Measurements from ENCODE around the gene SP5. TPM values are rescaled to one million over a fixed set of nuclear protein-coding genes. Genes with fewer than 3 reads are reported as not detected.

Gene SP5
- total and polyA plus RNA-seq, 9 of the 15 experiments (the other 6 are each of a cell fraction or from before 2014, with no cell fraction given), result 0.03 to 1.7 (median 0.16) TPM; not detected in 1

GRCh38 chr2:170742000-170742399, 26.9 kb downstream of the SP5 start (continued):
- TF ChIP-seq PYGO2 (tag; IDR thresholded peaks at IDR 0.05) (no peak), ZNF609 (CRISPR knock-in tag; IDR thresholded peaks at IDR 0.05; ENCODE audit: borderline replicate concordance) (no peak), ZNF408 (CRISPR knock-in tag; IDR thresholded peaks at IDR 0.05; ENCODE audit: low read depth) (no peak), REST (IDR thresholded peaks at IDR 0.05; ENCODE audit: borderline replicate concordance) (no peak), REST (CRISPR knock-in tag; IDR thresholded peaks at IDR 0.05; ENCODE audit: low read depth) (no peak), HDAC8 (tag; IDR thresholded peaks at IDR 0.05) (no peak), ATF4 (CRISPR knock-in tag; IDR thresholded peaks at IDR 0.05) (no peak), TAL1 (IDR thresholded peaks at IDR 0.05) (peak; percentile 39), BRF1 (IDR thresholded peaks at IDR 0.05; ENCODE audit: borderline replicate concordance, extremely low read depth, insufficient read length) (no peak), CBFA2T3 (IDR thresholded peaks at IDR 0.05) (peak; percentile 76), ZNF449 (CRISPR knock-in tag; IDR thresholded peaks at IDR 0.05) (no peak), CBX5 (IDR thresholded peaks at IDR 0.05; ENCODE audit: borderline replicate concordance, low read depth) (no peak), EGR1 (conservative IDR thresholded peaks at IDR 0.05) (no peak), NCOA2 (IDR thresholded peaks at IDR 0.05; ENCODE audit: partially characterized antibody in 2 of 2) (no peak)
